Loucy (cell line): ENCODE data around the gene FHOD1.

Experiments
- CTCF ChIP-seq: fragments of 200-600 bp; sonication (generic); conservative IDR thresholded peaks from 2 replicates; pipeline ENCODE4 v1.5.1; 2014; ENCODE audit warnings: mild to moderate bottlenecking, antibody characterized with exemption, low read length
- EZH2phosphoT487 ChIP-seq: fragments of 200-600 bp; IDR thresholded peaks from 2 replicates; pipeline ENCODE4 v1.6.1; 2018; ENCODE audit warnings: antibody characterized with exemption, mild to moderate bottlenecking, moderate library complexity, borderline replicate concordance

- TF ChIP-seq CTCF (no peak), EZH2phosphoT487 (no peak)
Observed at GRCh38 chr16:67245674-67246080, 1.6 kb downstream of the FHOD1 start.
